HepG2 (cell line): ENCODE results near the gene SAXO1. TPM values are rescaled to one million over a fixed set of nuclear protein-coding genes. Genes with fewer than 3 reads are reported as not detected.

Source experiments
- ATAC-seq: fragments of 200-7000 bp; cut with Tn5 transposase; 3 replicates; pipeline ENCODE4 v1.9.1; 2020; ENCODE audit warnings: mild to moderate bottlenecking, moderate library complexity
- BruUV-seq: library from RNA; stranded (reverse); fragments of 400-500 nt; replicated peaks from 2 replicates; lab custom pipeline; 2021; lab: Mats Ljungman, UMichigan
- CTCF ChIA-PET: fragments of 300-600 bp; formaldehyde crosslinking; extraction: SDS; loops from one replicate; lab custom pipeline; 2021; ENCODE audit warnings: low total read pairs, inconsistent platforms, low intra/inter-chr PET ratio; lab: Yijun Ruan, JAX
- POLR2A ChIA-PET: fragments of 350-600 bp; sonication (Branson Sonifier 250); formaldehyde crosslinking; loops from one replicate; lab custom pipeline; 2020; ENCODE audit warnings: antibody characterized with exemption, inconsistent platforms; lab: Yijun Ruan, JAX
- DNase-seq: peaks from one replicate; pipeline ENCODE4 v3.0.0-alpha.2; 2015; ENCODE audit warnings: low spot score
- FAIRE-seq: peaks from 3 replicates; lab custom pipeline; 2011; peaks lifted over from hg19 to GRCh38; lab: Jason Lieb, UNC
- H2AFZ ChIP-seq: one replicate; pipeline ENCODE4 v1.6.1; 2011; ENCODE audit warnings: low read length, inconsistent platforms
- H3K27ac ChIP-seq: fragments of 300-600 bp; 3 replicates; pipeline ENCODE4 v1.8.0; 2011; ENCODE audit warnings: mixed run types, mild to moderate bottlenecking, mixed read lengths, low read length, inconsistent platforms; ENCODE audit not compliant: insufficient read depth; ENCODE audit errors: extremely low read length
- H3K27me3 ChIP-seq, 2 experiments: fragments of 200-600 bp in 1 of 2; 2 replicates in 1 of 2; 3 replicates in 1 of 2; pipeline versions ENCODE4 v1.6.0 to v1.8.0; 2011; ENCODE audit warnings: low read length in 2 of 2, mild to moderate bottlenecking in 2 of 2, moderate library complexity in 2 of 2, inconsistent platforms in 1 of 2; ENCODE audit not compliant: insufficient read depth in 2 of 2, control insufficient read depth in 1 of 2
- H3K36me3 ChIP-seq, 2 experiments: fragments of 200-600 bp in 1 of 2; replicated peaks in 1 of 2; 2 replicates in 1 of 2; 3 replicates in 1 of 2; pipeline versions ENCODE4 v1.5.1 to v1.8.0; 2011; ENCODE audit warnings: low read length in 2 of 2, inconsistent platforms in 1 of 2; ENCODE audit not compliant: insufficient read depth in 2 of 2, control insufficient read depth in 1 of 2
- H3K4me1 ChIP-seq: 2 replicates; pipeline ENCODE4 v1.5.1; 2012; ENCODE audit warnings: low read length, inconsistent platforms; ENCODE audit not compliant: insufficient read depth
- H3K4me2 ChIP-seq: 2 replicates; pipeline ENCODE4 v1.6.0; 2011; ENCODE audit warnings: low read depth, low read length, inconsistent platforms
- H3K4me3 ChIP-seq, 3 experiments: fragments of 200-600 bp in 1 of 3; sonication (generic), shearing (Covaris generic) in 1 of 3; replicated peaks in 1 of 3; 2 replicates each; pipeline ENCODE4 v1.5.1; 2011 to 2016; ENCODE audit warnings: low read length in 3 of 3, inconsistent platforms in 2 of 3, low read depth in 2 of 3, mild to moderate bottlenecking in 2 of 3, control low read depth in 1 of 3, mixed read lengths in 1 of 3; ENCODE audit not compliant: insufficient read depth in 1 of 3
- H3K79me2 ChIP-seq: one replicate; pipeline ENCODE4 v1.6.1; 2011; ENCODE audit warnings: low read length, inconsistent platforms; ENCODE audit not compliant: insufficient read depth
- H3K9ac ChIP-seq: 2 replicates; pipeline ENCODE4 v1.6.0; 2011; ENCODE audit warnings: mild to moderate bottlenecking, low read depth, low read length, inconsistent platforms; ENCODE audit not compliant: insufficient read depth
- H3K9me3 ChIP-seq: 2 replicates; pipeline ENCODE4 v1.5.1; 2012; ENCODE audit warnings: mild to moderate bottlenecking, low read length
- H4K20me1 ChIP-seq: 2 replicates; pipeline ENCODE4 v1.6.0; 2011; ENCODE audit warnings: inconsistent platforms, mild to moderate bottlenecking, low read length, moderate library complexity; ENCODE audit not compliant: insufficient read depth
- FOXC1 ChIP-seq: sonication (generic); formaldehyde crosslinking; IDR thresholded peaks from 2 replicates; pipeline ENCODE4 v1.8.0; 2022; ENCODE audit warnings: mild to moderate bottlenecking, missing genetic modification reagents, borderline replicate concordance
- HNRNPH1 ChIP-seq: fragments of 200-400 bp; formaldehyde crosslinking; optimal IDR thresholded peaks from 2 replicates; pipeline ENCODE3; 2017; ENCODE audit warnings: mild to moderate bottlenecking, low read depth, low read length
- RORA ChIP-seq: sonication (generic); formaldehyde crosslinking; IDR thresholded peaks from 2 replicates; pipeline ENCODE4 v1.5.0; 2020; ENCODE audit warnings: mild to moderate bottlenecking, missing genetic modification reagents, moderate library complexity
- ZNF513 ChIP-seq: sonication (generic); formaldehyde crosslinking; conservative IDR thresholded peaks from 2 replicates; pipeline ENCODE4 v1.5.0; 2020; ENCODE audit warnings: missing genetic modification reagents
- ZNF713 ChIP-seq: sonication (generic); formaldehyde crosslinking; IDR thresholded peaks from 2 replicates; pipeline ENCODE4 v1.4.0; 2020; ENCODE audit warnings: mild to moderate bottlenecking, missing genetic modification reagents
- WGBS: methylation state at CpG from one replicate; pipeline ENCODE4 v1.1.6; 2017; ENCODE audit warnings: low lambda C conversion rate; 5-methylcytosine and 5-hydroxymethylcytosine counted together
- in situ Hi-C: cut with HindIII; loops from 2 replicates; pipeline ENCODE4 v1.10.0; 2017; ENCODE audit warnings: low pct_unique_long_range_greater_than_20kb; ENCODE audit not compliant: extremely low pct_ligation_motif_present
- intact Hi-C: fragments of 100-400 bp; cut with micrococcal nuclease; formaldehyde crosslinking; loops from one replicate; pipeline ENCODE4 v1.10.0; 2022; ENCODE audit not compliant: unreplicated experiment
- polyA plus RNA-seq, 8 experiments: library from polyadenylated mRNA; depleted of rRNA in 3 of 8; stranded (reverse) in 7 of 8; unstranded in 1 of 8; fragments of >200 nt; fragmentation: Illumina TruSeq in 4 of 8; extraction: Trizol in 4 of 8; gene quantifications; 2 replicates each; pipeline versions ENCODE4 v1.2.1 to v1.2.3, GENCODE V29; 2011 to 2016; ENCODE audit warnings: low read depth in 4 of 8, missing spikeins in 1 of 8, mixed read lengths in 1 of 8; ENCODE audit not compliant: insufficient read depth in 1 of 8
- total RNA-seq, 5 experiments: library from RNA; depleted of rRNA; stranded (reverse); fragments of >200 nt; fragmentation: Illumina TruSeq; extraction: Trizol; gene quantifications; 2 replicates each; pipeline ENCODE4 v1.2.3, GENCODE V29; 2016; ENCODE audit warnings: low read depth in 1 of 5
- TF ChIP-seq, protein P1 (sequence below): sonication (generic); formaldehyde crosslinking; IDR thresholded peaks from 2 replicates; pipeline ENCODE4 v1.4.0; 2020; ENCODE audit warnings: missing genetic modification reagents

The SAXO1 gene
- total and polyA plus RNA-seq, 2 of the 13 experiments (the other 11 are each of a cell fraction or from before 2014, with no cell fraction given) = not detected

- Histone ChIP-seq H3K27ac (no peak overlapping the region), H4K20me1 (no peaks in the 10 kb centered on the region), H3K36me3 (no peaks in the 10 kb centered on the region), H3K9me3 (no peaks in the 10 kb centered on the region), H3K79me2 (no peaks in the 10 kb centered on the region), H3K4me2 (no peak overlapping the region), H3K4me1 (no peaks in the 10 kb centered on the region), H3K9ac (no peak overlapping the region), H2AFZ (no peak overlapping the region), H3K27me3 (peaks cover 1 to 3% of the 10 kb centered on the region in 2 experiments; a peak in 2 of 5 replicates), H3K4me3 (no peak overlapping the region)
- DNase-seq (no peak), ATAC-seq (no peak), FAIRE-seq (no peak)
- ChIA-PET CTCF (no interaction called here), POLR2A (no interaction called here)
- BruUV-seq = no TSS peak
- TF ChIP-seq, protein P1, sequence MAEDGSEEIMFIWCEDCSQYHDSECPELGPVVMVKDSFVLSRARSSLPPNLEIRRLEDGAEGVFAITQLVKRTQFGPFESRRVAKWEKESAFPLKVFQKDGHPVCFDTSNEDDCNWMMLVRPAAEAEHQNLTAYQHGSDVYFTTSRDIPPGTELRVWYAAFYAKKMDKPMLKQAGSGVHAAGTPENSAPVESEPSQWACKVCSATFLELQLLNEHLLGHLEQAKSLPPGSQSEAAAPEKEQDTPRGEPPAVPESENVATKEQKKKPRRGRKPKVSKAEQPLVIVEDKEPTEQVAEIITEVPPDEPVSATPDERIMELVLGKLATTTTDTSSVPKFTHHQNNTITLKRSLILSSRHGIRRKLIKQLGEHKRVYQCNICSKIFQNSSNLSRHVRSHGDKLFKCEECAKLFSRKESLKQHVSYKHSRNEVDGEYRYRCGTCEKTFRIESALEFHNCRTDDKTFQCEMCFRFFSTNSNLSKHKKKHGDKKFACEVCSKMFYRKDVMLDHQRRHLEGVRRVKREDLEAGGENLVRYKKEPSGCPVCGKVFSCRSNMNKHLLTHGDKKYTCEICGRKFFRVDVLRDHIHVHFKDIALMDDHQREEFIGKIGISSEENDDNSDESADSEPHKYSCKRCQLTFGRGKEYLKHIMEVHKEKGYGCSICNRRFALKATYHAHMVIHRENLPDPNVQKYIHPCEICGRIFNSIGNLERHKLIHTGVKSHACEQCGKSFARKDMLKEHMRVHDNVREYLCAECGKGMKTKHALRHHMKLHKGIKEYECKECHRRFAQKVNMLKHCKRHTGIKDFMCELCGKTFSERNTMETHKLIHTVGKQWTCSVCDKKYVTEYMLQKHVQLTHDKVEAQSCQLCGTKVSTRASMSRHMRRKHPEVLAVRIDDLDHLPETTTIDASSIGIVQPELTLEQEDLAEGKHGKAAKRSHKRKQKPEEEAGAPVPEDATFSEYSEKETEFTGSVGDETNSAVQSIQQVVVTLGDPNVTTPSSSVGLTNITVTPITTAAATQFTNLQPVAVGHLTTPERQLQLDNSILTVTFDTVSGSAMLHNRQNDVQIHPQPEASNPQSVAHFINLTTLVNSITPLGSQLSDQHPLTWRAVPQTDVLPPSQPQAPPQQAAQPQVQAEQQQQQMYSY = no peak
- no peak for TF ChIP-seq ZNF713 (CRISPR knock-in tag)
- TF ChIP-seq RORA (CRISPR knock-in tag) = no peak
- TF ChIP-seq ZNF513 (CRISPR knock-in tag) = no peak
- no peak for TF ChIP-seq HNRNPH1
- no peak for TF ChIP-seq FOXC1 (CRISPR knock-in tag)
- in situ Hi-C loops (no loop called here), intact Hi-C loops (no loop called here)
- 3% methylated on average over 7 of the region's 7 CpGs for WGBS
Observed at GRCh38 chr9:18936094-18936871, 96.7 kb downstream of the SAXO1 start.
